IMR-90 (cell line): ENCODE measurements around the gene SEMA3E. TPM values are rescaled to one million over a fixed set of nuclear protein-coding genes. Genes with fewer than 3 reads are reported as not detected.

ENCODE experiments used
- ATAC-seq: fragments of 200-7000 bp; cut with Tn5 transposase; 2 replicates; pipeline ENCODE4 v1.9.1; 2020; ENCODE audit warnings: low read depth, mild to moderate bottlenecking, moderate library complexity
- BruUV-seq: library from RNA; stranded (reverse); fragments of 400-500 nt; replicated peaks from 2 replicates; lab custom pipeline; 2021; lab: Mats Ljungman, UMichigan
- CTCF ChIA-PET: fragments of 300-600 bp; formaldehyde crosslinking; extraction: SDS; loops from one replicate; lab custom pipeline; 2021; ENCODE audit warnings: antibody characterized with exemption; lab: Yijun Ruan, JAX
- POLR2A ChIA-PET: fragments of 300-600 bp; sonication (Branson Sonifier 250); formaldehyde crosslinking; loops from one replicate; lab custom pipeline; 2022; ENCODE audit warnings: antibody characterized with exemption; ENCODE audit not compliant: unreplicated experiment; lab: Charles Lee
- DNase-seq: peaks from one replicate; pipeline ENCODE4 v3.0.0; 2013
- H2AFZ ChIP-seq: replicated peaks from 2 replicates; pipeline ENCODE3; 2013; ENCODE audit warnings: low read length, mild to moderate bottlenecking; ENCODE audit not compliant: poor library complexity
- H2AK5ac ChIP-seq: 2 replicates; pipeline ENCODE4 v1.6.1; 2013; ENCODE audit warnings: low read depth, low read length, inconsistent platforms
- H2AK9ac ChIP-seq: replicated peaks from 2 replicates; pipeline ENCODE3; 2013; ENCODE audit warnings: mild to moderate bottlenecking, low read depth, low read length, moderate library complexity; ENCODE audit not compliant: poor library complexity
- H2BK120ac ChIP-seq: 2 replicates; pipeline ENCODE4 v1.6.1; 2013; ENCODE audit warnings: low read depth, low read length, inconsistent platforms
- H2BK15ac ChIP-seq: 3 replicates; pipeline ENCODE4 v1.6.1; 2013; ENCODE audit warnings: low read depth, low read length, inconsistent platforms
- H2BK20ac ChIP-seq: 2 replicates; pipeline ENCODE4 v1.6.1; 2013; ENCODE audit warnings: low read depth, mild to moderate bottlenecking, inconsistent platforms, low read length, moderate library complexity
- H2BK5ac ChIP-seq: 2 replicates; pipeline ENCODE4 v1.6.1; 2013; ENCODE audit warnings: mild to moderate bottlenecking, low read depth, low read length, inconsistent platforms; ENCODE audit not compliant: poor library complexity, severe bottlenecking
- H3K14ac ChIP-seq: replicated peaks from 2 replicates; pipeline ENCODE4 v1.6.1; 2013; ENCODE audit warnings: low read depth, low read length, inconsistent platforms
- H3K18ac ChIP-seq: 2 replicates; pipeline ENCODE4 v1.6.1; 2013; ENCODE audit warnings: low read depth, low read length, control low read depth
- H3K23ac ChIP-seq: 2 replicates; pipeline ENCODE4 v1.6.1; 2013; ENCODE audit warnings: low read depth, low read length, inconsistent platforms
- H3K27ac ChIP-seq: 2 replicates; pipeline ENCODE4 v1.5.1; 2013; ENCODE audit warnings: mild to moderate bottlenecking, control low read depth, low read length; ENCODE audit not compliant: insufficient read depth
- H3K27me3 ChIP-seq: 2 replicates; pipeline ENCODE4 v1.6.1; 2013; ENCODE audit warnings: low read length; ENCODE audit not compliant: control insufficient read depth, insufficient read depth
- H3K36me3 ChIP-seq: 2 replicates; pipeline ENCODE4 v1.6.1; 2013; ENCODE audit warnings: low read length, mixed read lengths; ENCODE audit not compliant: control insufficient read depth, insufficient read depth
- H3K4ac ChIP-seq: 2 replicates; pipeline ENCODE4 v1.6.1; 2013; ENCODE audit warnings: low read depth, low read length, inconsistent platforms
- H3K4me1 ChIP-seq: 2 replicates; pipeline ENCODE4 v1.6.1; 2013; ENCODE audit warnings: low read length, mixed read lengths; ENCODE audit not compliant: control insufficient read depth, insufficient read depth
- H3K4me2 ChIP-seq: 2 replicates; pipeline ENCODE4 v1.6.1; 2013; ENCODE audit warnings: low read depth, mild to moderate bottlenecking, control low read depth, low read length, moderate library complexity
- H3K4me3 ChIP-seq: 2 replicates; pipeline ENCODE4 v1.5.1; 2013; ENCODE audit warnings: low read depth, mild to moderate bottlenecking, control low read depth, low read length, moderate library complexity; ENCODE audit not compliant: insufficient read depth
- H3K56ac ChIP-seq: 2 replicates; pipeline ENCODE4 v1.6.1; 2013; ENCODE audit warnings: low read length, inconsistent platforms; ENCODE audit not compliant: insufficient read depth; ENCODE audit errors: extremely low read depth
- H3K79me1 ChIP-seq, 2 experiments: 2 replicates each; pipeline ENCODE4 v1.6.1; 2013; ENCODE audit warnings: low read length in 2 of 2, inconsistent platforms in 1 of 2, low read depth in 1 of 2
- H3K9ac ChIP-seq: 2 replicates; pipeline ENCODE4 v1.6.1; 2013; ENCODE audit warnings: low read depth, low read length, control low read depth
- H3K9me1 ChIP-seq: 2 replicates; pipeline ENCODE4 v1.6.1; 2013; ENCODE audit warnings: low read length, inconsistent platforms; ENCODE audit not compliant: insufficient read depth
- H3K9me3 ChIP-seq: 2 replicates; pipeline ENCODE4 v1.6.1; 2013; ENCODE audit warnings: low read length; ENCODE audit not compliant: control insufficient read depth, insufficient read depth
- H4K20me1 ChIP-seq: 2 replicates; pipeline ENCODE4 v1.6.1; 2013; ENCODE audit warnings: low read length, inconsistent platforms; ENCODE audit not compliant: insufficient read depth
- H4K5ac ChIP-seq: 2 replicates; pipeline ENCODE4 v1.6.1; 2013; ENCODE audit warnings: mild to moderate bottlenecking, low read depth, low read length, control low read depth
- H4K8ac ChIP-seq, 2 experiments: 2 replicates each; pipeline ENCODE4 v1.6.1; 2013; ENCODE audit warnings: low read depth in 2 of 2, low read length in 2 of 2, control low read depth in 1 of 2, inconsistent platforms in 1 of 2
- H4K91ac ChIP-seq: 2 replicates; pipeline ENCODE4 v1.6.1; 2013; ENCODE audit warnings: low read depth, low read length, inconsistent platforms; ENCODE audit not compliant: insufficient read depth
- BHLHE40 ChIP-seq: fragments of 150-350 bp; IDR thresholded peaks from 2 replicates; pipeline ENCODE4 v1.6.1; 2016; ENCODE audit warnings: mild to moderate bottlenecking, low read depth, low read length
- CEBPB ChIP-seq: IDR thresholded peaks from 2 replicates; pipeline ENCODE4 v1.6.1; 2012; ENCODE audit warnings: low read depth, low read length, improper control_type of control experiment
- MAFK ChIP-seq: IDR thresholded peaks from 2 replicates; pipeline ENCODE4 v1.6.1; 2012; ENCODE audit warnings: low read depth, low read length, improper control_type of control experiment
- USF2 ChIP-seq: fragments of 150-350 bp; IDR thresholded peaks from 2 replicates; pipeline ENCODE4 v1.6.1; 2017; ENCODE audit warnings: mild to moderate bottlenecking, antibody characterized with exemption, low read length, low read depth
- WGBS, 2 experiments: methylation state at CpG; one replicate each; pipeline versions ENCODE4 v1.1.5 to v1.1.7; 2013; ENCODE audit warnings: missing lambda C conversion rate in 2 of 2; ENCODE audit not compliant: insufficient read length in 1 of 2; ENCODE audit errors: extremely low coverage in 2 of 2; 5-methylcytosine and 5-hydroxymethylcytosine counted together
- dilution Hi-C: fragments of 300-500 bp; cut with HindIII; formaldehyde crosslinking; loops from one replicate; pipeline ENCODE4 v1.14.3; 2018; ENCODE audit warnings: low sequenced_read_pairs; ENCODE audit not compliant: unreplicated experiment
- in situ Hi-C: fragments of 300-500 bp; cut with MboI; formaldehyde crosslinking; loops from 3 replicates; pipeline ENCODE4 v1.14.3; 2019; ENCODE audit warnings: low sequenced_read_pairs, inconsistent platforms, mixed read lengths
- intact Hi-C: fragments of 100-400 bp; cut with micrococcal nuclease; formaldehyde crosslinking; loops from 2 replicates; pipeline ENCODE4 v1.10.0; 2022
- polyA plus RNA-seq, 3 experiments: library from polyadenylated mRNA; depleted of rRNA; stranded (reverse); fragments of >200 nt; gene quantifications; 2 replicates each; pipeline ENCODE4 v1.2.3, GENCODE V29; 2012; ENCODE audit warnings: low replicate concordance in 1 of 3
- total RNA-seq: library from RNA; depleted of rRNA; stranded (reverse); fragments of >200 nt; gene quantifications from 2 replicates; pipeline ENCODE4 v1.2.3, GENCODE V29; 2012

Gene SEMA3E
- total and polyA plus RNA-seq, 2 of the 4 experiments (the other 2 are of a cell fraction), result 0.31 to 0.72 TPM

- in situ Hi-C loops (no loop called here), intact Hi-C loops (no loop called here), dilution Hi-C loops (no loop called here)
- H3K9ac ChIP-seq, result no peak overlapping the region
- H3K36me3 ChIP-seq, result no peaks in the 10 kb centered on the region
- H3K56ac ChIP-seq, result no peak overlapping the region
- no peak for DNase-seq
- H2AK9ac ChIP-seq, result no peak overlapping the region
- H4K20me1 ChIP-seq, result no peaks in the 10 kb centered on the region
- no peak overlapping the region for H3K18ac ChIP-seq
- no peak overlapping the region for H3K14ac ChIP-seq
- no peak overlapping the region for H4K91ac ChIP-seq
- H3K9me1 ChIP-seq, result no peaks in the 10 kb centered on the region
- H3K23ac ChIP-seq, result no peak overlapping the region
- no peaks in the 10 kb centered on the region for H3K27me3 ChIP-seq
- no TSS peak for BruUV-seq
- no peak overlapping the region for H3K4me2 ChIP-seq
- no peaks in the 10 kb centered on the region for H3K9me3 ChIP-seq
- CTCF ChIA-PET, result no interaction called here
- H2BK120ac ChIP-seq, result no peak overlapping the region
- H2AFZ ChIP-seq, result no peak overlapping the region
- H2BK15ac ChIP-seq, result no peak overlapping the region
- no CpG with 5 or more reads among the region's 2 CpGs for WGBS, 2 experiments
- H3K79me1 ChIP-seq, result no peaks in the 10 kb centered on the region
- no peak overlapping the region for H4K5ac ChIP-seq
- H3K4me1 ChIP-seq, result no peaks in the 10 kb centered on the region
- no peak overlapping the region for H2BK5ac ChIP-seq
- H2AK5ac ChIP-seq, result no peak overlapping the region
- POLR2A ChIA-PET, result no interaction called here
- no peak for ATAC-seq
- no peak overlapping the region for H3K27ac ChIP-seq
- TF ChIP-seq BHLHE40 (no peak), CEBPB (no peak), USF2 (no peak), MAFK (peak; percentile 29; the same call in 1 of the 2 replicates)
- no peak overlapping the region for H3K4me3 ChIP-seq
- no peak overlapping the region for H3K4ac ChIP-seq
- no peak overlapping the region for H2BK20ac ChIP-seq
- H4K8ac ChIP-seq, result no peak overlapping the region
Observed at GRCh38 chr7:83339907-83340306, 309.0 kb downstream of the SEMA3E start.
